HG02763 (cell line): ENCODE measurements around the gene DNAL1.

ENCODE experiments used
- ATAC-seq: cut with Tn5 transposase; IDR thresholded peaks from one replicate; pipeline ENCODE4 v1.9.1; 2021; ENCODE audit warnings: mild to moderate bottlenecking, moderate library complexity; ENCODE audit not compliant: unreplicated experiment

DNAL1 gene

GRCh38 chr14:73722581-73722980 is 77.8 kb downstream of the DNAL1 start:
- ATAC-seq = no peak

- ATAC-seq = no peak
Observed at GRCh38 chr14:73723406-73723796, 78.6 kb downstream of the DNAL1 start.

- ATAC-seq = no peak
Observed at GRCh38 chr14:73723797-73724661, 79.2 kb downstream of the DNAL1 start.

GRCh38 chr14:73724696-73725095 is 79.9 kb downstream of the DNAL1 start:
- no peak for ATAC-seq

- no peak for ATAC-seq
Observed at GRCh38 chr14:73725116-73726024, 80.6 kb downstream of the DNAL1 start.

- ATAC-seq = no peak
Observed at GRCh38 chr14:73726025-73726961, 81.5 kb downstream of the DNAL1 start.

DNA sequence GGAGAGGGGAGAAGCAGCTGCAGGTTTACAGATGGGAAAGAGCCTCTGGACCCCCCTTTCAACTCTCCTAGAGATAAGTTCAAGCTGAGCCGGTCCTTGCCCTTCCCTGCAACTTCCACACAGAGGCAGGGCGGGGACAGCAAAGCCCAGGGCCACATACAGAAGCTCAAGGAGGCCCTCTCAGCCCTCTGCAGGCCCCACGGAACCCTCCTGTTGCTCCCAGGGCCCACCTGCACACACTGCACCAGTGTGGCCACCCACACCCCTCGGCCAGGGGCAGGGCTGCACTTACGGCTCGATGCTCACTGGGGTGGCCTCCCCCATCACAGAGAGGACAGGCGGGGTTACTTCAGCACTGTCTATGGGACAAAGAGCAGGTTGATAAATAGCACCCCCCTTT is 82.4 kb downstream of the DNAL1 start:
- no peak for ATAC-seq

DNA sequence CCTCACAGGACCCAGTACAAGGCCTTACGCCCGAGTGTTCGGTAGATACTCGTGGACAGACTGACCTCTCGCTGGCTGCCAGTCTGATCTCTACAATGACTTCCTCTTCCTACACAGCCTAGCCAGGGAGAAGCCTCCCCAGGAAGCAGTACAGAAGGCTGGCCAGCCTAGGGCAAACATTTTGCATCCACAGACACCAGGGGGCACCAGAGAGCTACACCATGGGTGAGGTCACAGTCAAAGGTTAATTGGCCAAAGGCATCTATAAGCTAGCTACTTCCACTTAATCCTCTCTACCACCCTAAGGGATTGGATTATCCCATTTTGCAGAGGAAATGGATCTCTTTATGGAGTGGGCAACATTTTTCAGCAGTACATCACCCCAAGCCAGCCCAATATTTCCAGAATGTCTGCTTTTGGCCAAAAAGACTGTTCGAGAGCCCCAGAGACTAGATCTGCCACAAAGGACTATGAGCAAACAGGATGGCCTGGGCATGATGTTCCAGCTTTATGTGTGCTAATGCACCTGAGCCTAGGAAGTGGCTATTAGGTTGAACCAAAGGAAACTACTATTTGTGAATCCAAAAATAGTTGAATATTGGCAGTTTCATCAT is 84.0 kb downstream of the DNAL1 start:
- ATAC-seq = no peak

- no peak for ATAC-seq
Observed at GRCh38 chr14:73729556-73730265, 84.9 kb downstream of the DNAL1 start.

GRCh38 chr14:73731111-73731510 is 86.3 kb downstream of the DNAL1 start:
- no peak for ATAC-seq

- no peak for ATAC-seq
Observed at GRCh38 chr14:73732006-73732405, 87.2 kb downstream of the DNAL1 start.

GRCh38 chr14:73736842-73737241 is 92.1 kb downstream of the DNAL1 start:
- ATAC-seq = no peak

- no peak for ATAC-seq
Observed at GRCh38 chr14:73738518-73739173, 93.9 kb downstream of the DNAL1 start.

- ATAC-seq = no peak
Observed at GRCh38 chr14:73739174-73739898, 94.5 kb downstream of the DNAL1 start.

GRCh38 chr14:73739899-73740617 is 95.3 kb downstream of the DNAL1 start:
- no peak for ATAC-seq

DNA sequence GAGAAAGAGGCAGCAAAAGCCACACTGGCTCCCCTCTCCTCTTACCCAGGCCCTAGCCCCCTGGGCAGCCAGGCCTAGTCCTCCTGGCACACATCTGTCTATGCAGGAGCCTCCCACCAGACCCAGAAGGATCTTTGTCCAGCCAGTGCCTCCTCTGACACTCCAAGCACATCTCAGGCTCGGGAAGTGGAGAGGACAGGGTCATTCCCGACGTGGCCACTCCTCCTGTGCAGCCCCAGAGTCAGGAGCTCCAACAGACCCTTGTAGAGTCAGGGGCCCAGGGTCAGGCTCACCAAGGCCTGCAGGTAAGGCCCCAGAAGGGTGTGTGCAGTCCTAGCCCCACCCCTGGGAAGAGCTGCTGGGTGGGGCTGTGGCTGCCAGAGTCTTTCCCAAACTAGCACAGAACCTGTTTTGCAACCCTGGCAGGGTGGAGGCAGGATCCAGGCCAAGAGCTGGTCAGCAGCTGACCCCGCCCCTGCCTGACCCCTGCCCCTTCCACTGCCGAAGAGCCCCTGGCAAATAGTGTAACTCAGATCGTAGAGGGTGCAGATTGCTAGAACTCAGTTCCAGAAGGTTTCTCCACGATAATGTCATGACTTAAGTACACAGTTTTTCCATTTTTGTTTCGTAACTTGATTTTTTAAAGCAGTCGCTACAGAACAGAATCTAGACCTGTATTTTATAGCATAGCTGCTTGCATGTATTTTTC is 96.0 kb downstream of the DNAL1 start:
- ATAC-seq = no peak

DNA sequence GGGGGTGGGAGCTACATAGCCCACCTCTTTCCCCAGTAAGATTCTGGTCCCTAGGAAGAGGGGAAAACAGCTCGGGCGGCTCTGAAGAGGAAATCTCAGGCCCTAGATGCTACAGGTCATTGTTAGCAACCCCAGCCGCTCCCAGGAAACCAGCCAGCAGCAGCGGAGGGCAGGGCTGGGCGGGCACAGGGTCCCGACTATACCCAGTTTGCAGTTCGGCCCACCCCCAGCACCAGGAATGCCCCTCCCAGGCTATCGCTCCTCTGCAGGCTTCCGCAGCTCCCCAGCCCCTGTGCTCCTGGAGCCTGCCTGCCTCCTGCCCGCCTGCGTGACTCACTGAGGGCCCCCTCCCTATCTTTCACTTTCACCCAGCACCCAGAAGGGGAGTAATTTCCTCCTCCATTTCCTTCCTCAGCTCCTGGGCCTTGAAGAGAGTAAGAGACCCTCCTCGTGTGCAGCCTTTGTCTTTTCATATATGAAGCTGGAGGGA is 96.6 kb downstream of the DNAL1 start:
- no peak for ATAC-seq
